Natural killer cell (primary cell): Measurements from ENCODE around the gene PALLD. TPM values are rescaled to one million over a fixed set of nuclear protein-coding genes. Genes with fewer than 3 reads are reported as not detected.

Experiments
- ATAC-seq, 3 donors: fragments of 150-1000 bp in 2 of 3; fragments of 200-7000 bp in 1 of 3; cut with Tn5 transposase; 1 replicate in 1 of 3; 2 replicates in 2 of 3; pipeline ENCODE4 v1.10.0; 2021; ENCODE audit warnings: mild to moderate bottlenecking in 2 of 3, moderate library complexity in 2 of 3
- DNase-seq, 2 donors: peaks; one replicate each; pipeline versions ENCODE4 v3.0.0 to v3.0.0-alpha.2; 2013 to 2021; ENCODE audit warnings: mixed read lengths in 1 of 2
- H3K27ac ChIP-seq: one replicate; pipeline ENCODE4 v1.5.1; 2013; ENCODE audit warnings: mild to moderate bottlenecking, low read length
- H3K27me3 ChIP-seq: one replicate; pipeline ENCODE4 v1.6.1; 2013; ENCODE audit warnings: low read length; ENCODE audit not compliant: control insufficient read depth, insufficient read depth
- H3K36me3 ChIP-seq: one replicate; pipeline ENCODE4 v1.6.1; 2013; ENCODE audit warnings: low read length; ENCODE audit not compliant: control insufficient read depth, insufficient read depth
- H3K4me1 ChIP-seq: one replicate; pipeline ENCODE4 v1.6.1; 2013; ENCODE audit warnings: low read length; ENCODE audit not compliant: control insufficient read depth, insufficient read depth
- H3K4me3 ChIP-seq: one replicate; pipeline ENCODE4 v1.5.1; 2013; ENCODE audit warnings: low read length
- H3K9me3 ChIP-seq: one replicate; pipeline ENCODE4 v1.6.1; 2013; ENCODE audit warnings: low read length; ENCODE audit not compliant: control insufficient read depth, insufficient read depth
- H3K27ac Mint-ChIP-seq, 2 donors: one replicate each; pipeline ENCODE4 v1.8.0; 2022; ENCODE audit warnings: mild to moderate bottlenecking in 2 of 2, mixed read lengths in 2 of 2, moderate library complexity in 1 of 2
- H3K27me3 Mint-ChIP-seq, 2 donors: one replicate each; pipeline ENCODE4 v1.8.0; 2022; ENCODE audit warnings: low read depth in 2 of 2, mixed read lengths in 2 of 2
- H3K36me3 Mint-ChIP-seq: one replicate; pipeline ENCODE4 v1.8.0; 2022; ENCODE audit warnings: mixed read lengths
- H3K4me1 Mint-ChIP-seq, 2 donors: one replicate each; pipeline ENCODE4 v1.8.0; 2022; ENCODE audit warnings: mixed read lengths in 2 of 2
- H3K4me3 Mint-ChIP-seq: one replicate; pipeline ENCODE4 v1.8.0; 2022; ENCODE audit warnings: mild to moderate bottlenecking, moderate library complexity, mixed read lengths
- H3K9me3 Mint-ChIP-seq, 2 donors: one replicate each; pipeline ENCODE4 v1.8.0; 2022; ENCODE audit warnings: mixed read lengths in 2 of 2
- WGBS: methylation state at CpG from one replicate; pipeline ENCODE4 v1.1.7; 2013; ENCODE audit warnings: missing lambda C conversion rate; ENCODE audit not compliant: insufficient coverage; 5-methylcytosine and 5-hydroxymethylcytosine counted together
- intact Hi-C: fragments of 100-400 bp; cut with micrococcal nuclease; formaldehyde crosslinking; loops from one replicate; pipeline ENCODE4 v1.14.2; 2022
- total RNA-seq, 4 donors: library from RNA; stranded (reverse); fragments of 120-200 nt in 1 of 4; gene quantifications; one replicate each; pipeline versions ENCODE4 v1.2.3 to v1.2.4, GENCODE V29; 2013 to 2022
- TF ChIP-seq, protein P1 (sequence below): fragments of 200-600 bp; IDR thresholded peaks from one replicate; pipeline ENCODE4 v1.8.0; 2022; ENCODE audit warnings: antibody characterized with exemption

PALLD gene
- total RNA-seq, 3 donors from 2014 or later (not counting 1 experiment from before 2014, with no cell fraction given) = 15.1 to 25.4 (median 22.8) TPM

DNA sequence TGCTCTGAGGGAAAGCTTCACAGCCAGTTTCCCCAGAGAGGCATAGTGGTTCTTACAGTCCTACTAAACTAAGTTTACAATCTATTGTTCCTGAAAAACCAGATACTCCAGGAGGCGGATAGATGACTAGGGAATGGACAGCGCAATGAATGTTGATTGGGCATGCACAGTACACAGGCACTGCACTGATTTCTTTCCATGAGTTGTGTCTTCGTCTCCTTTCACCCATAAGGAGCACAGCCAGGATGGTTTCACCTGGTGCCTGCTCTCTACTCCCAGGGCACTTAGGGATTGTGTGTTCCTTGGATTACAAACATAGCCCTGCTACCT is 144.9 kb downstream of the PALLD start:
- DNase-seq (no peak), ATAC-seq (no peak)
- Histone ChIP-seq H3K4me3 (no peak overlapping the region), H3K27me3 (no peaks in the 10 kb centered on the region), H3K36me3 (no peaks in the 10 kb centered on the region), H3K27ac (no peak overlapping the region), H3K9me3 (no peaks in the 10 kb centered on the region), H3K4me1 (no peaks in the 10 kb centered on the region)
- 83% methylated on average over 3 of the region's 3 CpGs for WGBS
- Mint-ChIP-seq H3K9me3 (no peaks in the 10 kb centered on the region), H3K4me3 (no peak overlapping the region), H3K27me3 (peaks cover 9 to 32% of the 10 kb centered on the region in 2 donors), H3K36me3 (no peaks in the 10 kb centered on the region), H3K4me1 (no peaks in the 10 kb centered on the region), H3K27ac (no peak overlapping the region)
- TF ChIP-seq, protein P1, sequence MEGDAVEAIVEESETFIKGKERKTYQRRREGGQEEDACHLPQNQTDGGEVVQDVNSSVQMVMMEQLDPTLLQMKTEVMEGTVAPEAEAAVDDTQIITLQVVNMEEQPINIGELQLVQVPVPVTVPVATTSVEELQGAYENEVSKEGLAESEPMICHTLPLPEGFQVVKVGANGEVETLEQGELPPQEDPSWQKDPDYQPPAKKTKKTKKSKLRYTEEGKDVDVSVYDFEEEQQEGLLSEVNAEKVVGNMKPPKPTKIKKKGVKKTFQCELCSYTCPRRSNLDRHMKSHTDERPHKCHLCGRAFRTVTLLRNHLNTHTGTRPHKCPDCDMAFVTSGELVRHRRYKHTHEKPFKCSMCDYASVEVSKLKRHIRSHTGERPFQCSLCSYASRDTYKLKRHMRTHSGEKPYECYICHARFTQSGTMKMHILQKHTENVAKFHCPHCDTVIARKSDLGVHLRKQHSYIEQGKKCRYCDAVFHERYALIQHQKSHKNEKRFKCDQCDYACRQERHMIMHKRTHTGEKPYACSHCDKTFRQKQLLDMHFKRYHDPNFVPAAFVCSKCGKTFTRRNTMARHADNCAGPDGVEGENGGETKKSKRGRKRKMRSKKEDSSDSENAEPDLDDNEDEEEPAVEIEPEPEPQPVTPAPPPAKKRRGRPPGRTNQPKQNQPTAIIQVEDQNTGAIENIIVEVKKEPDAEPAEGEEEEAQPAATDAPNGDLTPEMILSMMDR = no peak
- intact Hi-C loops = no loop called here

GRCh38 chr4:168642591-168642990 is 145.7 kb downstream of the PALLD start:
- Mint-ChIP-seq H3K9me3 (no peaks in the 10 kb centered on the region), H3K4me3 (no peak overlapping the region), H3K27me3 (peaks cover 8 to 32% of the 10 kb centered on the region in 2 donors), H3K4me1 (no peaks in the 10 kb centered on the region), H3K36me3 (no peaks in the 10 kb centered on the region), H3K27ac (no peak overlapping the region)
- Histone ChIP-seq H3K4me1 (no peaks in the 10 kb centered on the region), H3K9me3 (no peaks in the 10 kb centered on the region), H3K4me3 (no peak overlapping the region), H3K27me3 (no peaks in the 10 kb centered on the region), H3K36me3 (no peaks in the 10 kb centered on the region), H3K27ac (no peak overlapping the region)
- TF ChIP-seq, protein P1 = no peak
- DNase-seq = no peak
- no peak for ATAC-seq
- 91% methylated on average over 5 of the region's 5 CpGs for WGBS
- intact Hi-C loops = no loop called here

DNA sequence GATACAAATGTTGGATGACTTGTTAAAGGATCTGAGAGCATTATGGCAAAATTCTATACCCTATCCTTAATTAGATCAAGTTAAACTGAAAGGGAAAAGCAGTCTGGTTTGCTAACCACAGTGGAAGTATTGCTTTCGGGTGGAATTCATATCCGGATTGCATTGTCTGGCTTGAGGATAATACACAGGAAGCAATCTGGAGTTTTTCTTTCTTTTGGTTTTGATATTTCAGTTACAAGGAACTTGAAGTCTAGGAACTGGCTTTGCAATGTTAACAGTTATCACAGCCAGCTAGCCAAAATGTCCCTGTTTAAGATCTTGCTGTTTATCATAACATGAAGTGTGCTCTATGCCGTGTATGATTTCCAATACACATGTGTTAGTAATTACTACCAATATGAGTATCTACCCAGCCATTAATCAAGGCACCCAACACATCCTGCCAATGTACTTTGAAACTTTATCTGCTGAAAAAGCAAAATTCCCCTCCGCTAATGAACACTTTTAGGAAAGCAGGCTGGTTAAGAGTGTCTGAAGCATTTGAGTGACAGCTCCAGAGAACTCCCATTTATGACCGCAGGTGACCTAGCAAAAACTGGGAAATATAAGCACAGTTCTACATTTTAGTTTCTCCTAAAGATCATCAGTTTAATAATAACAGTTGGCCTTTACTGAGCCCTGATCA is 146.4 kb downstream of the PALLD start:
- Mint-ChIP-seq H3K36me3 (no peaks in the 10 kb centered on the region), H3K9me3 (no peaks in the 10 kb centered on the region), H3K4me3 (no peak overlapping the region), H3K27ac (no peak overlapping the region), H3K27me3 (peaks cover 8 to 37% of the 10 kb centered on the region in 2 donors), H3K4me1 (no peaks in the 10 kb centered on the region)
- H3K4me1 ChIP-seq = no peaks in the 10 kb centered on the region
- intact Hi-C loops = no loop called here
- ATAC-seq (no peak), DNase-seq (no peak)
- no peaks in the 10 kb centered on the region for H3K27me3 ChIP-seq
- H3K36me3 ChIP-seq = no peaks in the 10 kb centered on the region
- H3K9me3 ChIP-seq = no peaks in the 10 kb centered on the region
- no peak overlapping the region for H3K27ac ChIP-seq
- 63% methylated on average over 5 of the region's 5 CpGs for WGBS
- TF ChIP-seq, protein P1 = no peak
- no peak overlapping the region for H3K4me3 ChIP-seq

- ATAC-seq (no peak), DNase-seq (no peak)
- no peaks in the 10 kb centered on the region for H3K4me1 Mint-ChIP-seq
- H3K27me3 Mint-ChIP-seq = peaks cover 9 to 39% of the 10 kb centered on the region in 2 donors
- H3K4me3 ChIP-seq = no peak overlapping the region
- H3K4me3 Mint-ChIP-seq = no peak overlapping the region
- no peak overlapping the region for H3K27ac Mint-ChIP-seq
- H3K27ac ChIP-seq = no peak overlapping the region
- no peaks in the 10 kb centered on the region for H3K4me1 ChIP-seq
- no peaks in the 10 kb centered on the region for H3K9me3 ChIP-seq
- TF ChIP-seq, protein P1 = no peak
- no peaks in the 10 kb centered on the region for H3K36me3 ChIP-seq
- intact Hi-C loops = no loop called here
- WGBS = 98% methylated on average over 3 of the region's 3 CpGs
- H3K27me3 ChIP-seq = no peaks in the 10 kb centered on the region
- no peaks in the 10 kb centered on the region for H3K36me3 Mint-ChIP-seq
- H3K9me3 Mint-ChIP-seq = no peaks in the 10 kb centered on the region
Measured at GRCh38 chr4:168643796-168644159, 146.9 kb downstream of the PALLD start.
